HG03108 (cell line): ENCODE data around the gene FAM170B.

Experiments
- ATAC-seq: cut with Tn5 transposase; IDR thresholded peaks from one replicate; pipeline ENCODE4 v1.9.1; 2021; ENCODE audit warnings: moderate library complexity; ENCODE audit not compliant: unreplicated experiment

FAM170B gene

GRCh38 chr10:49169776-49170175 lies 36.0 kb upstream of the FAM170B start:
- ATAC-seq: no peak

GRCh38 chr10:49168831-49169500 lies 35.1 kb upstream of the FAM170B start:
- ATAC-seq: no peak

- no peak for ATAC-seq
Measured at GRCh38 chr10:49168171-49168540, 34.3 kb upstream of the FAM170B start.

GRCh38 chr10:49167425-49168170 lies 33.8 kb upstream of the FAM170B start:
- no peak for ATAC-seq

- no peak for ATAC-seq
Measured at GRCh38 chr10:49166484-49167400, 32.9 kb upstream of the FAM170B start.

- no peak for ATAC-seq
Measured at GRCh38 chr10:49165821-49166483, 32.1 kb upstream of the FAM170B start.

GRCh38 chr10:49165259-49165658 lies 31.4 kb upstream of the FAM170B start:
- no peak for ATAC-seq

GRCh38 chr10:49164559-49165188 lies 30.9 kb upstream of the FAM170B start:
- no peak for ATAC-seq

- no peak for ATAC-seq
Measured at GRCh38 chr10:49163741-49164140, 29.9 kb upstream of the FAM170B start.

GRCh38 chr10:49162761-49163310 lies 29.0 kb upstream of the FAM170B start:
- no peak for ATAC-seq

GRCh38 chr10:49162063-49162462 lies 28.2 kb upstream of the FAM170B start:
- ATAC-seq: no peak

GRCh38 chr10:49161411-49161997 lies 27.7 kb upstream of the FAM170B start:
- ATAC-seq: no peak

GRCh38 chr10:49160814-49161213 lies 27.0 kb upstream of the FAM170B start:
- ATAC-seq: no peak

GRCh38 chr10:49160110-49160509 lies 26.3 kb upstream of the FAM170B start:
- no peak for ATAC-seq

GRCh38 chr10:49158915-49159314 lies 25.1 kb upstream of the FAM170B start:
- ATAC-seq: no peak

- ATAC-seq: no peak
Measured at GRCh38 chr10:49158404-49158803, 24.6 kb upstream of the FAM170B start.

- no peak for ATAC-seq
Measured at GRCh38 chr10:49157229-49157628, 23.4 kb upstream of the FAM170B start.

GRCh38 chr10:49154641-49155040 lies 20.8 kb upstream of the FAM170B start:
- ATAC-seq: no peak

- ATAC-seq: no peak
Measured at GRCh38 chr10:49153971-49154370, 20.1 kb upstream of the FAM170B start.

GRCh38 chr10:49153115-49153514 lies 19.3 kb upstream of the FAM170B start:
- ATAC-seq: no peak
